GM12874 (cell line): ENCODE results near the gene ANKRD33.

Experiments
- CTCF ChIP-seq: IDR thresholded peaks from 2 replicates; pipeline ENCODE4 v1.5.1; 2011; ENCODE audit warnings: low read depth, mild to moderate bottlenecking, control low read depth, low read length, moderate library complexity; ENCODE audit not compliant: insufficient read depth

The ANKRD33 gene

GRCh38 chr12:51926064-51926632 lies 38.2 kb downstream of the ANKRD33 start:
- TF ChIP-seq CTCF, result no peak

GRCh38 chr12:51926718-51927117 lies 38.8 kb downstream of the ANKRD33 start:
- TF ChIP-seq CTCF, result peak; percentile 61

- no peak for TF ChIP-seq CTCF
Measured at GRCh38 chr12:51932218-51933076, 44.5 kb downstream of the ANKRD33 start.

- no peak for TF ChIP-seq CTCF
Measured at GRCh38 chr12:51934080-51934479, 46.2 kb downstream of the ANKRD33 start.

GRCh38 chr12:51937926-51938325 lies 50.0 kb downstream of the ANKRD33 start:
- TF ChIP-seq CTCF, result no peak

- no peak for TF ChIP-seq CTCF
Measured at GRCh38 chr12:51938726-51939125, 50.8 kb downstream of the ANKRD33 start.

GRCh38 chr12:51941011-51941581 lies 53.2 kb downstream of the ANKRD33 start:
- TF ChIP-seq CTCF, result no peak
